Measurements from ENCODE around the gene EVX1. TPM values are rescaled to one million over a fixed set of nuclear protein-coding genes. Genes with fewer than 3 reads are reported as not detected.

The EVX1 gene
- total RNA-seq, 1 donor from 2014 or later = not detected

- Histone ChIP-seq H3K36me3 (no peaks in the 10 kb centered on the region), H3K4me3 (no peak overlapping the region), H3F3A (ENCODE audit: low read depth) (no peaks in the 10 kb centered on the region), H3K9ac (no peak overlapping the region), H3K27me3 (peaks cover 100% of the 10 kb centered on the region), H3K9me3 (ENCODE audit: low read depth) (no peaks in the 10 kb centered on the region), H3K27ac (no peak overlapping the region), H4K20me1 (ENCODE audit: low read depth) (peaks cover 6% of the 10 kb centered on the region), H2AFZ (replicated peaks) (no peak overlapping the region), H3K4me1 (peaks cover 8% of the 10 kb centered on the region), H3K79me2 (ENCODE audit: low read depth) (no peaks in the 10 kb centered on the region), H3K4me2 (no peak overlapping the region)
- no peak overlapping the region for H3K4me3 Mint-ChIP-seq
- no peak for DNase-seq (ENCODE audit: low spot score)
- peaks cover 2% of the 10 kb centered on the region for H3K4me1 Mint-ChIP-seq
- TF ChIP-seq EZH2 (IDR thresholded peaks at IDR 0.05) = no peak
- no peak for TF ChIP-seq CTCF (IDR thresholded peaks at IDR 0.05)
- H3K36me3 Mint-ChIP-seq = peaks cover 2% of the 10 kb centered on the region
- peaks cover 7% of the 10 kb centered on the region for H3K9me3 Mint-ChIP-seq
- H3K27ac Mint-ChIP-seq = no peak overlapping the region
- peaks cover 78% of the 10 kb centered on the region for H3K27me3 Mint-ChIP-seq (ENCODE audit: insufficient read depth, low read depth)
These were observed 21.3 kb upstream of the EVX1 start for GRCh38 chr7:27221201-27221797.

- no peak overlapping the region for H3K4me3 Mint-ChIP-seq
- H3K4me3 ChIP-seq = no peak overlapping the region
- peaks cover 6% of the 10 kb centered on the region for H4K20me1 ChIP-seq (ENCODE audit: low read depth)
- peaks cover 2% of the 10 kb centered on the region for H3K36me3 Mint-ChIP-seq
- H3K4me2 ChIP-seq = no peak overlapping the region
- peaks cover 7% of the 10 kb centered on the region for H3K9me3 Mint-ChIP-seq
- H3K36me3 ChIP-seq = no peaks in the 10 kb centered on the region
- no peak overlapping the region for H3K27ac Mint-ChIP-seq
- H3K27me3 Mint-ChIP-seq (ENCODE audit: insufficient read depth, low read depth) = peaks cover 82% of the 10 kb centered on the region
- no peak for TF ChIP-seq EZH2 (IDR thresholded peaks at IDR 0.05)
- no peak for TF ChIP-seq EZH2phosphoT487 (IDR thresholded peaks at IDR 0.05)
- TF ChIP-seq CTCF (IDR thresholded peaks at IDR 0.05) = no peak
- no peak for DNase-seq (ENCODE audit: low spot score)
- H3F3A ChIP-seq (ENCODE audit: low read depth) = peaks cover 7% of the 10 kb centered on the region
- no peaks in the 10 kb centered on the region for H3K79me2 ChIP-seq (ENCODE audit: low read depth)
- peaks cover 2% of the 10 kb centered on the region for H3K4me1 Mint-ChIP-seq
- peaks cover 5% of the 10 kb centered on the region for H3K4me1 ChIP-seq
- no peak overlapping the region for H3K27ac ChIP-seq
- no peaks in the 10 kb centered on the region for H3K9me3 ChIP-seq (ENCODE audit: low read depth)
- H3K27me3 ChIP-seq = peaks cover 100% of the 10 kb centered on the region
- no peak overlapping the region for H3K9ac ChIP-seq
- H2AFZ ChIP-seq (replicated peaks) = no peak overlapping the region
These were observed 18.5 kb upstream of the EVX1 start for GRCh38 chr7:27223941-27224575.

- Histone ChIP-seq H3K27ac (no peak overlapping the region), H3F3A (ENCODE audit: low read depth) (peaks cover 7% of the 10 kb centered on the region), H3K4me3 (peak overlapping the region; percentile 41), H2AFZ (replicated peaks) (peak overlapping the region; percentile 5), H3K4me2 (peak overlapping the region; percentile 79), H3K9ac (no peak overlapping the region), H3K9me3 (ENCODE audit: low read depth) (no peaks in the 10 kb centered on the region), H3K79me2 (ENCODE audit: low read depth) (no peaks in the 10 kb centered on the region), H4K20me1 (ENCODE audit: low read depth) (peaks cover 6% of the 10 kb centered on the region), H3K4me1 (peaks cover 5% of the 10 kb centered on the region), H3K36me3 (no peaks in the 10 kb centered on the region), H3K27me3 (peaks cover 100% of the 10 kb centered on the region)
- TF ChIP-seq EZH2 (IDR thresholded peaks at IDR 0.05) (peak; percentile 99), CTCF (IDR thresholded peaks at IDR 0.05) (no peak), EZH2phosphoT487 (IDR thresholded peaks at IDR 0.05) (peak; percentile 98)
- Mint-ChIP-seq H3K4me1 (peaks cover 2% of the 10 kb centered on the region), H3K27me3 (ENCODE audit: insufficient read depth, low read depth) (peaks cover 78% of the 10 kb centered on the region), H3K4me3 (no peak overlapping the region), H3K36me3 (peaks cover 2% of the 10 kb centered on the region), H3K9me3 (peaks cover 7% of the 10 kb centered on the region), H3K27ac (no peak overlapping the region)
- peak; percentile 77 for DNase-seq (ENCODE audit: low spot score)
These were observed 17.3 kb upstream of the EVX1 start for GRCh38 chr7:27224983-27225934.

Measured in neural progenitor cell (in vitro differentiated cells).